Amygdala (tissue), 56 donors: ENCODE data around the gene EPHA7.

Source experiments
- DNase-seq, 56 donors: peaks; one replicate each; lab custom pipeline; 2025; lab: John Stamatoyannopoulos, UW

EPHA7 gene

GRCh38 chr6:93419304-93420162 is at the start of gene EPHA7:
EPHA7 (minus strand) TSS chr6:93419559; CDS start chr6:93419341, 218 bp downstream.
- peak in 54 of 56 donors; percentile 58 to 97 (median 92) for DNase-seq

- DNase-seq, result no peak
Observed at GRCh38 chr6:93468291-93468690, 48.9 kb upstream of the EPHA7 start.

- DNase-seq, result no peak
Observed at GRCh38 chr6:93454533-93454932, 35.2 kb upstream of the EPHA7 start.

- no peak for DNase-seq
Observed at GRCh38 chr6:93453956-93454355, 34.6 kb upstream of the EPHA7 start.

- no peak for DNase-seq
Observed at GRCh38 chr6:93447874-93448273, 28.5 kb upstream of the EPHA7 start.

- DNase-seq, result no peak
Observed at GRCh38 chr6:93437491-93437890, 18.1 kb upstream of the EPHA7 start.

GRCh38 chr6:93433592-93433991 is 14.2 kb upstream of the EPHA7 start:
- DNase-seq, result no peak

GRCh38 chr6:93424303-93425064 is 5.1 kb upstream of the EPHA7 start:
- no peak for DNase-seq

GRCh38 chr6:93423542-93423941 is 4.2 kb upstream of the EPHA7 start:
- peak in 11 of 56 donors; percentile 1 to 55 (median 8) for DNase-seq

- no peak for DNase-seq
Observed at GRCh38 chr6:93420163-93420795, 920 bp upstream of the EPHA7 start.

GRCh38 chr6:93418408-93419303 is 703 bp downstream of the EPHA7 start:
- peak in 33 of 56 donors; percentile 4 to 71 (median 30) for DNase-seq

- peak in 2 of 56 donors; percentile 3 to 20 for DNase-seq
Observed at GRCh38 chr6:93418033-93418407, 1.3 kb downstream of the EPHA7 start.

GRCh38 chr6:93417421-93418013 is 1.8 kb downstream of the EPHA7 start:
- DNase-seq, result peak in 24 of 56 donors; percentile 2 to 67 (median 32)

GRCh38 chr6:93416571-93417420 is 2.6 kb downstream of the EPHA7 start:
- DNase-seq, result peak in 37 of 56 donors; percentile 2 to 76 (median 37)

GRCh38 chr6:93413190-93413589 is 6.2 kb downstream of the EPHA7 start:
- no peak for DNase-seq

- no peak for DNase-seq
Observed at GRCh38 chr6:93412452-93412851, 6.9 kb downstream of the EPHA7 start.

- DNase-seq, result no peak
Observed at GRCh38 chr6:93407186-93407585, 12.2 kb downstream of the EPHA7 start.

GRCh38 chr6:93403390-93403789 is 16.0 kb downstream of the EPHA7 start:
- DNase-seq, result no peak

- no peak for DNase-seq
Observed at GRCh38 chr6:93398723-93399122, 20.6 kb downstream of the EPHA7 start.
